GM12873 (cell line): Measurements from ENCODE around the gene C19orf12.

Experiments used
- CTCF ChIP-seq: IDR thresholded peaks from 2 replicates; pipeline ENCODE4 v1.5.1; 2012; ENCODE audit warnings: low read depth, mild to moderate bottlenecking, moderate library complexity, low read length, control low read depth; ENCODE audit not compliant: insufficient read depth; ENCODE audit errors: missing control alignments

The C19orf12 gene

GRCh38 chr19:29727906-29728305 lies 12.8 kb upstream of the C19orf12 start:
- no peak for TF ChIP-seq CTCF

GRCh38 chr19:29724746-29725145 lies 9.7 kb upstream of the C19orf12 start:
- TF ChIP-seq CTCF = no peak

GRCh38 chr19:29724102-29724641 lies 9.1 kb upstream of the C19orf12 start:
- TF ChIP-seq CTCF = no peak

- TF ChIP-seq CTCF = no peak
These were observed 2.0 kb upstream of the C19orf12 start for GRCh38 chr19:29717051-29717450.

- TF ChIP-seq CTCF = no peak
These were observed 880 bp upstream of the C19orf12 start for GRCh38 chr19:29715701-29716581.

GRCh38 chr19:29714371-29714952 lies 599 bp downstream of the C19orf12 start:
- TF ChIP-seq CTCF = no peak

GRCh38 chr19:29712744-29713516 lies 2.1 kb downstream of the C19orf12 start:
- no peak for TF ChIP-seq CTCF
